ENCODE results near the gene MCM5. TPM values are rescaled to one million over a fixed set of nuclear protein-coding genes. Genes with fewer than 3 reads are reported as not detected.
"Not testable (repeated sequence)": the region's sequence is repeated elsewhere in the genome, so short reads cannot be mapped to it uniquely, and the experiment has no call there.

Gene MCM5
- total RNA-seq, 2 donors from 2014 or later, result 11.0 to 21.9 TPM

DNA sequence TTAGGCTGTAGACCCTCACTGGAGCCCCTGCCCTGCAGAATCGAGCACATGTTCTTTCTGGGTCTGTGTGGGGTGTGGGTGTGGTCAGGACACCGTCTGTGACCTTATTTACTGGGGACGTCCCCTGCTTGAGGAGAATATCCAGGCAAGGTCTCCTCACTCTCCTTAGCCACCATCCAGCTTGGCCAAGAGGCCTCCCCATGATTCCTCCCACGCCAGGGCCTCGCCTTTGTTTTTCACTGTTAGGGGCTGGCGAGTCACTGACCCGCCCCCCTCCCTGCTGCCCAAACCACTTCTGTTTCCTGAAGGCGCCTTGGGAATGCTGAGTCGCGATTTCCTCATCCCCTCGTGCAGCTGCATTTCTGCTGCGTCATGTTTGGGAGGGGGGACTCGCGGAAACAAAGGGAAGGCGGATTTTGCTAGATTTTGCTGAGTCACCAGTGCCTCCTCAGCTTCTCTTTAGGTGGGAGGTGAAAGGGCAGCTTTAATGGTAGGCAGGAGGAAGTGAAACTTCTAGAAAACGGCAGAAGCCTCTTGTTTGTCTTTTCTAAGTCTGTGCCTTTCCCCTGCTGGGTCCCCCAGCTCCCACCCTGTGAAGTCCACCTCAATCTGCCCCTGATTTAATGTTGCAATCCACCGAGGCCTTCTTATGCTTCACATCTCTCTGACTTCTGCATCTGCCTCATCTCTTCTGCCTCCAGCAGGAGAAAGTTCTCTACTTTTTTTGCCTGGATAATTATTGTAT lies 23.0 kb upstream of the MCM5 start:
- intact Hi-C loops (cut with DNase I), result no loop called here
- ATAC-seq (peak; percentile 50 to 53), DNase-seq (peak; percentile 94)

DNA sequence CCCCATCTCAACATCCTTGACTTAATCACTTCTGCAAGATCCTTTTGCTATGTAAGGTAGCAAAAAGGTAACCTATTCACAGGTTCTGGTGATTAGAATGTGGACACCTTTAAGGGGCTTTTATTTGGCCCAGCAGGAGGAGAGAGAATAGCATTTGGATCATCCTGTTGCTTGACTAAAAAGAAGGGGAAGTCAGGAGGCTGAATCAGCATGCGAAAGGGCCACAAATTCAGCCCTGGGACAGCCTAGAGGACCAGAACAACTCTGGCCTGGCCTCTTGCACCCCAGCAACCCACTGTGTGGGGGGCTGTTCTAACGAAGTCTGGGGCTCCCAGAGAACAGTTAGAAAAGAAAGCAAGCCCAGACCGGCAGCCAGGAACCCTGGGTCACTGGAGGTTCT lies 22.2 kb upstream of the MCM5 start:
- no peak for DNase-seq
- intact Hi-C loops (cut with DNase I), result no loop called here
- ATAC-seq, result no peak

DNA sequence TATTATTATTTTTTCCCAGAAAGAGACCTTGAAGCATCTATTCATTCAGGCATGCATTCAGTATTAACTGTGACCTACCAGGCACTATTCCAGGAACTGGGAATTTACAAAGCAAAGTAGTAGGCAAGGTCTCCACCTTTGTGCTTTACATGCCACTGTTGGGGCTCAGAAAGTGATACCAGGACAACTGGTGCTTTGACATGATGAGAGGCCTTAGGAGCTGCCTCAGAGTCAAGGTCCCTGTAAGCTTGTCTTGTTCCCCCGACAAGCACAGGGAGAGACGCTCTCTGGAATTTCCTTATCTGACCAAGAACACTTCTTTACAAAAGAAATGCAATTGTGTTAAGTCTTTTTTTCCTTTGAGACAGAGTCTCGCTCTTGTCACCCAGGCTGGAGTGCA lies 21.3 kb upstream of the MCM5 start:
- DNase-seq, result no peak
- intact Hi-C loops (cut with DNase I), result no loop called here
- ATAC-seq, result no peak

DNA sequence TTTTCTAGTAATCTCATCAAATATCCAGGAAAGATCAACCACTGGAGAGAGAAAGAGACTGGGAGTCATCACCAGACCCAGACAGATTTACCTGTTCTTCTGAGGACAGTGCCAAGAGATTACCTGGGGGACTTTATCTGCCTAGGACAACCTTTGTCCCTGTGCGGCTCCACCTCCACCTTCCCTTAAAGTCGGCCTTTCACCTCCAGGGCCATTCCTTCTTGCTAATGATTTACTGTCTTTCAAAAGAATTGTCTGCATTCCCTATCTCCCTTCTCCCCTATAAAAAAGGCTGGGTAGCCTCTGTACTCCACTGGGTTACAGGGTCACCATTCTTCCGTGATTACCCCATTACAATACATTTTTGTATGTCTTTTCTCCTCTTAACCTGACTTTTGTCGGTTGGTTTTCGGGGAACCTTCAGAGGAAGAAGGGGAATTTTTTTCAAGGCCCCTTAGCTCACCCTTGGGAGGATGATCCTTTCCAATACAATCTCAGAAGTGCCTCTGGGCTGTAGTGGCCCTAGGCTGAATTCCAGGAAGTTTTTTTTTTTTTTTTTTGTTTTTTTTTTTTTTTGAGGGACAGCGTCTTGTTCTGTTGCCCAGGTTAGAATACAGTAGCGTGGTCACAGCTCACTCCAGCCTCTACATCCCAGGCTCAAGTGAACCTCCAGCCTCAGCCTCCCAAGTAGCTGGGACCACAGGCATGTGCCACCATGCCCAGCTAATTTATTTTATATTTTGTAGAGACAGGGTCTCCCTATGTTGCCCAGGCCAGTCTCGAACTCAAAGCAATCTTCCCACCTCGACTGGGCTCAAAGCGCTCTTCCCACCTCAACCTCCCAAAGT lies 20.6 kb upstream of the MCM5 start:
- no peak for ATAC-seq
- DNase-seq, result no peak
- intact Hi-C loops (cut with DNase I), result no loop called here

DNA sequence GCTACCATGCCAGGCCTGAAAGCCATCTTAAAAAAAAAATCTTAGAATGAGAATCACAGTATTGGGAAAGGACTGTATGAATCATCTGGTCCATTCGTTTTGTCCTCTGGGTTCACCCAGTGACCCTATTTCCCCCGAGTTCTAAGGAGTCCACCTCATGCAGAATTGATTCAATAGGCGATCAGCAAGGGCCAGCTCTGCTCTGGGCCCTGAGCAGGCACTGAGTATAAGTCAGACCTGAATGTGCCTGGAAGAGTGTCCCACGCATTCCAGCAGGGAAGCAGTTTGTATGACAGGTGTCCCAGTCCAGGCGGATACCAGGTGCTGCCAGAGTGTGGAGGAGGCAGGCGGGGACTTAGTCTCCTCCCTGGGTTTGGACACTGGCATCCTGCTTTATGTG lies 19.9 kb upstream of the MCM5 start:
- ATAC-seq (no peak), DNase-seq (no peak)
- intact Hi-C loops (cut with DNase I), result no loop called here

DNA sequence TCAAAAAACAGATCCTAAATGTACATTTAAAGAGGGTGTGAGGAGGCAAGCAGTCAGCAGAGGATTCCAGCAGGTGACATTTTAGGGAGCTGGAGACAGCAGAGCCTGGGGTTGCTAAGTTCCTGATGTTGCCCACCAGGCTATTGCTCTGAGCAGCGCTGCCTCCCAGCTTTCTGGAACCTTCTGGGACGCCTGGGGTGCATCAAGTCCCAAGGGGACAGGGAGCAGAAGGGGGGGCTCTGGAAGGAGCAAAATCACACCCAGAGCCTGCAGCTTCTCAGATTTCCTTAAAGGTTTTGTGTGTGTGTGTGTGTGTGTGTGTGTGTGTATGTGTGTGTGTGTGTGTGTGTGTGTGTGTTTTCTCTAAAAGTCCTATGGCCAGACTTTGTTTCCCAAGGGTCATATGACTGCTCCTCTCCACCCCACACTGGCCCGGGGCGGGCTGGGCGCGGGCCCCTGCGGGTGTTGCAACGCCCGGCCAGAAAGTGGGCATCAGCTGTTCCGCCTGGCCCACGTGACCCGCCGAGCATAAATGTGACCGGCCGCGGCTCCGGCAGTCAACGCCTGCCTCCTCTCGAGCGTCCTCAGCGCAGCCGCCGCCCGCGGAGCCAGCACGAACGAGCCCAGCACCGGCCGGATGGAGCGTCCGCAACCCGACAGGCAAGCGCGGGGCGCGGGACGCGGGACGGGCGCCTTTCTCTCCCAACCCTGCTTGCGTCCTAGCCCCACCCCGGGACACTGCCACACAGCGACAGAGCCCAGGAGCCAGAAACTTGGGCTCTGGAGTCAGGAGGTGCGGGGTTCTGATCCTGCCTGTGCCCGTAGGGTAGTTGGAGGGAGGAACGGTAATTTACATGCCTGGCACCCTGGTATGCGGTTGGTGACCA lies 19.2 kb upstream of the MCM5 start, which contains the start of gene HMOX1:
Gene HMOX1 (plus strand): TSS at position 560 of the 887 bp plus-strand sequence. CDS start 78 bp downstream, at position 638.
- ATAC-seq (peak; percentile 94), DNase-seq (peak; percentile 94)
- intact Hi-C loops (cut with DNase I), result no loop called here

DNA sequence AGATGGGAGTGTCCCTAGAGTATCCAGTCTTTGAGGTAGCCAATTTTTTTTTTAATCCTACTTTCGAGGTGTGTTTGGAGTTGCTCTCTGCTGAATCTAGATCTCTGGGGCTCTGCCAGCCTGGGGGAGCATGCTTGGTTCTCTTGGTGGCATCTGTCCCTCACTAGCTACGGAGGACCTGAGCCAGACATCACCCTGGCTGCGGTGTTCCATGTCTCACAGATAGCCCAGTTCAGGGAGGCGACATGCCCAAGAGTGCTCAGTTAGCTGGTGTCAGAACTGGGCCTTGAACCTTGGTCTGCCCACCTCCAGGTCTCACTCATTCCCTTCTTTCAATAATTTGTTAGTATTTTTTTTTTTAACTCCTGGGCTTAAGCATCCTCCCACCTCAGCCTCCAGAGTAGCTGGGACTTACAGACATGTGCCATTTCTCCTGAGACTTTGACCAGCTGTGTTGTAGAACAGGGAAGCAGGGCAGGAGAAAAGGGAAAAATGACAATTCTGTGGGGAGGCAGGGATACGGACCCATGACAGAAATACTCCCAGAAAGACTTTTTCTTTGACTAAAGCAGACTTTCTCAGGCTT lies 18.4 kb upstream of the MCM5 start:
- intact Hi-C loops (cut with DNase I), result no loop called here
- DNase-seq (no peak), ATAC-seq (peak; percentile 1 to 9)

DNA sequence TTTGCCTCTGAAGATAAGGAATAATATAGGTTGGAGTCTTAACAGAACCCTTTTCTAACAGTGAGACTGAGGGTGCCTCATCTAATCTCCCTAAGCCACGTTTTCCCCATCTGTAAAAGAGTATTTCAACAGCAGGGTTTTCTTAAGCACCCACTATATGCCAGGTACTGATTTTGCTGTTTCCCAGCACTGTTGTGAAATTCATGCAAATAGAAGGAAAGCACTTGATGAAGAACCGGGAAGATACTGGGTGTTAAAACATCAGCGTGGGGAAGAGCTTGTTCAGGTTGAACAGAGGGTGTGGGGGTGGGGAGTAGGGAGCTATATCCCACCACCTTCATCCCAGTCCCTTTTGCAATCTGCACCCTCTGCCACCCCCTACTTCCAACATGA lies 16.3 kb upstream of the MCM5 start:
- ATAC-seq (no peak), DNase-seq (no peak)
- intact Hi-C loops (cut with DNase I), result no loop called here

DNA sequence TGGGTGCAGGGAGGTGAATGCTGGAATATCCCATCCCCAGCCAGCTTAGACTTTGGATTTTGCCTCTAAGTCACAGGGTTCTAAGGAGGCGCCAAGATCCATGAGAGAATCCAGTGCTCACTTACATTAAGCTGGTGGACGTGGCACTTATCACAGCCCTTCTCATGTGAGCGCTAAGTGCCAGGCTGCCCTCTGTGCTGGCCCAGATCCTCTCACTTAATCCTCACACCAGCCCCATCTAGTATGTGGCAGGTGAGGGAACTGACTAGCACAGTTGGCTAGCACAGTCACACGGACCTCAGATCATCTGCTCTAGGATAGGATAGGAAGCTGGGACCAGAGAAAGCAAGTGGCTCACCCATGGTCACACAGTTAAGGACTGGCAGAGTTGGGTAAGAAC lies 15.4 kb upstream of the MCM5 start:
- intact Hi-C loops (cut with DNase I), result no loop called here
- DNase-seq, result no peak
- ATAC-seq, result no peak

DNA sequence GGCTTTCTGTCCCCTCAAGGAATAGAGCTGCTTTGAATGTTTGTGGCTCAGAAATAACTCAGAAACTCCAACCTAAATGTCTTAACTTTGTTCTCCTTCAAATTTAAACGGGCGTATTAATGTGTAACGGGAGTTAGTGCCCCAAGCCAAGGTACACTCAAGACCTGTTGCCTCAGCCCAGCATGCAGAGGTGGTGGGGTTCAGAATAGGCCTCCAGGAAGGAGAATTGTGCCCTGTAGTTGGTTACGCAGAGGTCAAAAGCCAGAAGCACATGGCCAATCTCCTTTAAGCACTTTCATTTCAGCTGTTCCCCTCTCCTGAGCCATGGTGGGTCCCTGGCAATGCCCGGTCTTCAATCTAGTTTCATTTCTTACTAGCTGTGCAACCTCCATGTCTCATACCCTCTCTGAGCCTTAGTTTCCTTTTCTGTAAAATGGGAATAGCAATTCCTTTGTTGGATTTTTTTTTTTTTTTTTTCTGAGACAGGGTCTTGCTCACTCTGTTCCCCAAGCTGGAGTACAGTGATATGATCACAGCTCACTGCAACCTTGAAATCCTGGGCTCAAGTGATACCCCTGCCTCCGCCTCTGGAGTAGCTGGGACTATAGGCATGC lies 14.9 kb upstream of the MCM5 start:
- intact Hi-C loops (cut with DNase I), result no loop called here
- no peak for DNase-seq
- no peak for ATAC-seq

DNA sequence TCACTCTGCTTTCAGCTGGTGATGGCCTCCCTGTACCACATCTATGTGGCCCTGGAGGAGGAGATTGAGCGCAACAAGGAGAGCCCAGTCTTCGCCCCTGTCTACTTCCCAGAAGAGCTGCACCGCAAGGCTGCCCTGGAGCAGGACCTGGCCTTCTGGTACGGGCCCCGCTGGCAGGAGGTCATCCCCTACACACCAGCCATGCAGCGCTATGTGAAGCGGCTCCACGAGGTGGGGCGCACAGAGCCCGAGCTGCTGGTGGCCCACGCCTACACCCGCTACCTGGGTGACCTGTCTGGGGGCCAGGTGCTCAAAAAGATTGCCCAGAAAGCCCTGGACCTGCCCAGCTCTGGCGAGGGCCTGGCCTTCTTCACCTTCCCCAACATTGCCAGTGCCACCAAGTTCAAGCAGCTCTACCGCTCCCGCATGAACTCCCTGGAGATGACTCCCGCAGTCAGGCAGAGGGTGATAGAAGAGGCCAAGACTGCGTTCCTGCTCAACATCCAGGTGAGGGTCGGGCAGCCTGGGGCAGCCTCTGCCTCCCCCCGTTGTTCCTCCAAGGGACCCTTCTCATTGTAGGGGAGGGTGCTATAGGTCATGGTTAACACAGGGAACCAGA lies 13.2 kb upstream of the MCM5 start:
- intact Hi-C loops (cut with DNase I), result no loop called here

DNA sequence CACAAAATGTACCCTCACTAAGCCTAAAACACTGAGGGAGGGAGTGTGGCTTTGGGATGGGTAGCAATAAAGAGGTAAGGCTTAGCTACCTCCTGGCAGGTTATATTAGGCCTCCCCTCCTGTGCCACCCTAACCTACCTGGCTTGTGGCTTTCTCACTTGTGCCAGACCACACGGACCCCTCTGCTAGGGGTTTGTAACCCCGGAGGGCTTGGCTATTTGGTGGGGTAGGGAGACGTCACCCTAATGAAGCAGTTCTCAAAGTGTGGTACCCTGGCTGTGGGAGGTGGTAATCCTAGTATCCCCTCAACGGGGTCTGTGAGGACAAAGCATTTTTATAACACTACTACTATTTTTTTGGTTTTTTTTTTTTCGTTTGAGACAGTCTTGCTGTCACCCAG lies 9.0 kb upstream of the MCM5 start:
- intact Hi-C loops (cut with DNase I), result no loop called here
- DNase-seq (no peak), ATAC-seq (no peak)

More for the DNA sequence above, 13.2 kb upstream of the MCM5 start:
- ATAC-seq (no peak), DNase-seq (no peak)

DNA sequence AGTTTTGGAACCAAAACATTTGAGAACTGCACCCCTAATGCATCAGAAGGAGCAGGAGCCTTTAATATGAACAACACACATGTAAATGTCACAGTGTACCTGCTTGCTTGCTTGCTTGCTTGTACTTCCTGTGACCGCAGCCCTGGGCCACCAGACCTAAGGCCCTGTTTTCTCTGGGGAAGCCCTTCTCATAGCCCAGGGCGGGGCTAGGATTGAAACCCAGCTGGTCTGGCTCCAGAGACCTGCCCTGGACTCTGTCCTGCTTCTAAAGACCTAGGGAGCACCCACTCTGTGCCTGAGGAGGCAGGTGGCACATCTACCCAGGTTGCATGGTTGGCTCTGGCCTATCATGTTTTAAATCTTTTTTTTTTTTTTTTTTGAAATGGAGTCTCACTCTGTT lies 7.6 kb upstream of the MCM5 start:
- intact Hi-C loops (cut with DNase I), result no loop called here
- DNase-seq (no peak), ATAC-seq (no peak)

DNA sequence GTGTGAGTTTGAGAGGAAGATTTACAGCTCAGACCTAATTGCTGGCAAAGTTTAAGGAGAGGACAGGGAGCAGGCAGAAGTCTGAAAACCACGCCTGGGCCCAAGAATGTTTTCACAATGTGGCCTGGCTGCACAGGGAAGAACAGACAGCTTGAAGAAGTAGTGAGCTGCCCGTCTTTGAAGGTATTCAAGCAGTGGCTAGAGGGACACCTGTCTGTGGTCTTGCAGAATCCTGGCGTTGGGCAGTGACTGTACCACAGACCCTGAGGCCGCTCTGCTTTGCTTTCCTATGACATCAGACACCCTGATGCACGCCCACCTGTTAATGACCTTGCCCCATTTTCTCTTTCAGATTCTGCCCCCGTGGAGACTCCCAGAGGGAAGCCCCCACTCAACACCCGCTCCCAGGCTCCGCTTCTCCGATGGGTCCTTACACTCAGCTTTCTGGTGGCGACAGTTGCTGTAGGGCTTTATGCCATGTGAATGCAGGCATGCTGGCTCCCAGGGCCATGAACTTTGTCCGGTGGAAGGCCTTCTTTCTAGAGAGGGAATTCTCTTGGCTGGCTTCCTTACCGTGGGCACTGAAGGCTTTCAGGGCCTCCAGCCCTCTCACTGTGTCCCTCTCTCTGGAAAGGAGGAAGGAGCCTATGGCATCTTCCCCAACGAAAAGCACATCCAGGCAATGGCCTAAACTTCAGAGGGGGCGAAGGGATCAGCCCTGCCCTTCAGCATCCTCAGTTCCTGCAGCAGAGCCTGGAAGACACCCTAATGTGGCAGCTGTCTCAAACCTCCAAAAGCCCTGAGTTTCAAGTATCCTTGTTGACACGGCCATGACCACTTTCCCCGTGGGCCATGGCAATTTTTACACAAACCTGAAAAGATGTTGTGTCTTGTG lies 6.6 kb upstream of the MCM5 start:
- intact Hi-C loops (cut with DNase I), result no loop called here
- no peak for DNase-seq
- no peak for ATAC-seq

DNA sequence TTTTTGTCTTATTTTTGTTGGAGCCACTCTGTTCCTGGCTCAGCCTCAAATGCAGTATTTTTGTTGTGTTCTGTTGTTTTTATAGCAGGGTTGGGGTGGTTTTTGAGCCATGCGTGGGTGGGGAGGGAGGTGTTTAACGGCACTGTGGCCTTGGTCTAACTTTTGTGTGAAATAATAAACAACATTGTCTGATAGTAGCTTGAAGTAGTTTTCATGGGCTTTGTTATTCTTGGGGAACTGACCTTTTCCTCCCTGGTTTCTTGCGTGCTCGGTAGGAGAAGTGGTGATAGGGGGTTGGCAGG lies 6.0 kb upstream of the MCM5 start:
- DNase-seq (no peak), ATAC-seq (no peak)
- intact Hi-C loops (cut with DNase I), result no loop called here

DNA sequence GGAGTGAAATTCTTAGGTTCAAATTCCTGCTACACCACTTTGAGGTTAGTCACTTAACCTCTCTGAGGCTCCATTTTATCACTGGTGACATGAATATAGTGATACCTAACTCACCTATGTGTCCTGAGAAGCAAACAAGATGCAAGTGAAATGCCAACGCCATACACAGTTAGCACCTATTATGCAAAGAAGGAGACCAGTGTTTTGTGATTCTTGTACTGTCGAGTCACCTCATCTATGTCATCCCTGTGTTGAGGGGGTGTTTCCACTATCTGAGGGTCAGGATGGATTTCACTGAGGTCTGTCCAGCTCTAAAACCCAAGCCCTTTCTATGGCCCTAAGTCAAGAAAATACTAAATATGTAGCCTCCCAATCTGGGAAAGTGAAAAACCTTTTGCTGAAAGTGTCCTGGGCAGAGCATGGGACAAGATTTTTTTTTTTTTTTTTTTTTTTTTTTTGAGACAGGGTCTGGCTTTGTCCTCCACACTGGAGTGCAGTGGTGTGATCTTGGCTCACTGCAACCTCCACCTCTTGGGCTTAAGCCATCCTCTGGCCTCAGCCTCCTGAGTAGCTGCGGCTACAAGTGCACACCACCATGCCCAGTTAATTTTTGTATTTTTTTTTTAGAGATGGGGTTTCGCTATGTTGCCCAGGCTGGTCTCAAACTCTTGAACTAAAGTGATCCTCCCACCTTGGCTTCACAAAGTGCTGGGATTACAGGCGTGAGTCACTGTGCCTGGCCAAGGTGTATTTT lies 5.0 kb upstream of the MCM5 start:
- DNase-seq (no peak), ATAC-seq (no peak)
- intact Hi-C loops (cut with DNase I), result no loop called here

DNA sequence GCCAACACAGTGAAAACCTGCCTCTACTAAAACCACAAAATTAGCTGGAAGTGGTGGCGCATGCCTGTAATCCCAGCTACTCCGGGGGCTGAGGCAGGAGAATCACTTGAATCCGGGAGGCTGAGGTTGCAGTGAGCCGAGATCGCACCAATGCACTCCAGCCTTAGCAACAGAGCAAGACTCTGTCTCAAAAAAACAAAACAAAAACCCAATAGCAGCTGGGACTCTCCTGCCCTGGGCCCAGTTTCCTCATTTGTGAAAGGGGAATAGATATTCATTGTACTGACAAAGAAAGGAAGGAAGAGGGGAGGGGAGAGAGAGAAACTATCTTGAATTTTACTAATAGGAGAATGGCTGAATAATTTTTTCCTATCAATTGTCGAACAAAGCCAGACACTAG lies 3.3 kb upstream of the MCM5 start:
- intact Hi-C loops (cut with DNase I); ATAC-seq; DNase-seq: not testable (repeated sequence)
